CD4-positive, alpha-beta T cell treated with Interleukin-10 for 1 hour (primary cell): ENCODE results near the gene LPIN3.

ENCODE experiments used
- DNase-seq: peaks from one replicate; pipeline ENCODE4 v3.0.0-alpha.2; 2020

LPIN3 gene

GRCh38 chr20:41329435-41330342 is 10.9 kb upstream of the LPIN3 start:
- DNase-seq, result peak; percentile 37

- no peak for DNase-seq
These were observed 10.3 kb upstream of the LPIN3 start for GRCh38 chr20:41330343-41330720.

GRCh38 chr20:41330941-41331340 is 9.7 kb upstream of the LPIN3 start:
- no peak for DNase-seq

- DNase-seq, result no peak
These were observed 8.9 kb upstream of the LPIN3 start for GRCh38 chr20:41331731-41332130.

- DNase-seq, result no peak
These were observed 6.6 kb upstream of the LPIN3 start for GRCh38 chr20:41334036-41334435.

- no peak for DNase-seq
These were observed 5.9 kb upstream of the LPIN3 start for GRCh38 chr20:41334443-41335421.

- DNase-seq, result no peak
These were observed 5.0 kb upstream of the LPIN3 start for GRCh38 chr20:41335591-41335990.

GRCh38 chr20:41336711-41337492 is 3.7 kb upstream of the LPIN3 start:
- DNase-seq, result no peak

- DNase-seq, result peak; percentile 85
These were observed 679 bp upstream of the LPIN3 start for GRCh38 chr20:41339957-41340326.

- DNase-seq, result no peak
These were observed 2.1 kb downstream of the LPIN3 start for GRCh38 chr20:41342474-41343464.

- DNase-seq, result no peak
These were observed 3.9 kb downstream of the LPIN3 start for GRCh38 chr20:41344477-41344876.

- DNase-seq, result no peak
These were observed 4.5 kb downstream of the LPIN3 start for GRCh38 chr20:41344938-41345728.

- DNase-seq, result no peak
These were observed 5.1 kb downstream of the LPIN3 start for GRCh38 chr20:41345729-41346067.

- DNase-seq, result no peak
These were observed 7.2 kb downstream of the LPIN3 start for GRCh38 chr20:41347523-41348429.

- no peak for DNase-seq
These were observed 8.0 kb downstream of the LPIN3 start for GRCh38 chr20:41348430-41349172.

GRCh38 chr20:41349266-41349665 is 8.6 kb downstream of the LPIN3 start:
- no peak for DNase-seq

GRCh38 chr20:41349943-41350342 is 9.3 kb downstream of the LPIN3 start:
- no peak for DNase-seq

GRCh38 chr20:41350408-41350962 is 9.9 kb downstream of the LPIN3 start:
- no peak for DNase-seq

GRCh38 chr20:41352106-41352505 is 11.5 kb downstream of the LPIN3 start:
- no peak for DNase-seq
